Measurements from ENCODE around the gene MAP3K3.

The MAP3K3 gene

DNA sequence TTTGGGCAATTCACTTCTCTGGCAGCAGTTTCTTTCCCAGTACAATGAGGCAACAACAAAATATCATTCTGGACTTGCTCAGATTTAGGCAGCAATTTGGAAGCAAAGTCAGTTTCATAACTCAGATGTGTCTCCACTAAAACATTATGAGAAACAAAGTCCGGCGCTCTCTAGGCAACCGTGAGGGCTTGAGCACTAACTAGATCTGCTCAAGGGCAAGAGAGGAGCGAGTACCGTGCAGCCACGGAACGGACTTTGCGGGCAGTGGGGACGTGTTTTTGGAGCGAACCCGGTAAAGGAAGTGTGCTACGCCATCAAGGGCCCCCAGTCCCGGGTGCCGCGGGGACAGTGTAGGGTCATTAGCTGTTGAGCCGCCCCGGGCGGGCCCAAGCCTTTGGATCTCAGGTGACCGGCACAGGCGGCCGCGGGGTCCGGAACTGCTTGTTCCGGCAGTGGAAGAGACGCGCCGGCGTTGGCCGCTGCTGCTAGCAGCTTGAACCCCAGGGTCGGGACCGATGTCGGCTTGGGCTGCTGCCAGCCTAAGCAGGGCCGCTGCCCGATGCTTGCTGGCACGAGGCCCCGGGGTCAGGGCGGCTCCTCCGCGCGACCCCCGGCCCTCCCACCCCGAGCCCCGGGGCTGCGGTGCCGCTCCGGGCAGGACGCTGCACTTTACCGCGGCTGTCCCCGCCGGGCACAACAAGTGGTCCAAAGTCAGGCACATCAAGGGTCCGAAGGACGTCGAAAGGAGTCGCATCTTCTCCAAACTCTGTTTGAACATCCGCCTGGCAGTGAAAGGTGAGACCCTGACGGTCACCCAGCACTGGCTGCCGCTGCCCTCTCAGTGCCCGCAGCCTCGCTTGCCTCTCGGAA is 21.4 kb upstream of the MAP3K3 start, which contains the start of gene TACO1:
TSS of gene TACO1 (plus strand) at position 327 of the 870 bp plus-strand sequence. CDS start at position 516, 189 bp downstream.
- no peaks in the 10 kb centered on the region for H4K20me1 ChIP-seq (ENCODE audit: insufficient read depth)
- peak within 1 kb of the TSS; percentile 75 for H3K9ac ChIP-seq
- H3K27ac ChIP-seq, result peak within 1 kb of the TSS; percentile 26; the same call in 1 of the 2 replicates
- H2AFZ ChIP-seq (ENCODE audit: low read depth), result peak within 1 kb of the TSS; percentile 89
- peaks cover 25% of the 10 kb centered on the region for H3K4me1 ChIP-seq (ENCODE audit: low read depth, poor library complexity, severe bottlenecking)
- no peaks in the 10 kb centered on the region for H3K36me3 ChIP-seq (ENCODE audit: insufficient read depth)
- H3K79me2 ChIP-seq (ENCODE audit: insufficient read depth, low read depth), result peaks cover 12% of the 10 kb centered on the region; the same call in 1 of the 2 replicates
- peak within 1 kb of the TSS; percentile 49 for H3K4me3 ChIP-seq (IDR thresholded peaks at IDR 0.05; ENCODE audit: insufficient read depth, low read depth, low read length)
- no peak for TF ChIP-seq CTCF (conservative IDR thresholded peaks at IDR 0.05; ENCODE audit: low read depth, low read length)
- H3K4me2 ChIP-seq, result peak within 1 kb of the TSS; percentile 79
- H3K27me3 ChIP-seq (ENCODE audit: insufficient read depth, low read depth), result no peaks in the 10 kb centered on the region

- Histone ChIP-seq H3K4me3 (IDR thresholded peaks at IDR 0.05; ENCODE audit: insufficient read depth, low read depth, low read length) (peak overlapping the region; percentile 49), H3K4me2 (peak overlapping the region; percentile 79), H4K20me1 (ENCODE audit: insufficient read depth) (no peaks in the 10 kb centered on the region), H3K27ac (no peak overlapping the region), H3K27me3 (ENCODE audit: insufficient read depth, low read depth) (no peaks in the 10 kb centered on the region), H2AFZ (ENCODE audit: low read depth) (peak overlapping the region; percentile 89), H3K79me2 (ENCODE audit: insufficient read depth, low read depth) (peaks cover 12% of the 10 kb centered on the region; the same call in 1 of the 2 replicates), H3K9ac (peak overlapping the region; percentile 75; the same call in 1 of the 2 replicates), H3K4me1 (ENCODE audit: low read depth, poor library complexity, severe bottlenecking) (peaks cover 25% of the 10 kb centered on the region), H3K36me3 (ENCODE audit: insufficient read depth) (no peaks in the 10 kb centered on the region; the same call in 1 of the 2 replicates)
- TF ChIP-seq CTCF (conservative IDR thresholded peaks at IDR 0.05; ENCODE audit: low read depth, low read length), result no peak
Observed at GRCh38 chr17:63601439-63602371, 20.5 kb upstream of the MAP3K3 start.

- no peaks in the 10 kb centered on the region for H3K79me2 ChIP-seq (ENCODE audit: insufficient read depth, low read depth)
- no peaks in the 10 kb centered on the region for H4K20me1 ChIP-seq (ENCODE audit: insufficient read depth)
- H3K9ac ChIP-seq, result no peak overlapping the region
- H3K27ac ChIP-seq, result no peak overlapping the region
- H3K4me3 ChIP-seq (IDR thresholded peaks at IDR 0.05; ENCODE audit: insufficient read depth, low read depth, low read length), result no peak overlapping the region
- TF ChIP-seq CTCF (conservative IDR thresholded peaks at IDR 0.05; ENCODE audit: low read depth, low read length), result no peak
- no peak overlapping the region for H3K4me2 ChIP-seq
- no peaks in the 10 kb centered on the region for H3K4me1 ChIP-seq (ENCODE audit: low read depth, poor library complexity, severe bottlenecking)
- no peaks in the 10 kb centered on the region for H3K27me3 ChIP-seq (ENCODE audit: insufficient read depth, low read depth)
- H3K36me3 ChIP-seq (ENCODE audit: insufficient read depth), result no peaks in the 10 kb centered on the region; the same call in 1 of the 2 replicates
- no peak overlapping the region for H2AFZ ChIP-seq (ENCODE audit: low read depth)
Observed at GRCh38 chr17:63609816-63610573, 12.2 kb upstream of the MAP3K3 start.

- Histone ChIP-seq H3K4me1 (ENCODE audit: low read depth, poor library complexity, severe bottlenecking) (no peaks in the 10 kb centered on the region), H2AFZ (ENCODE audit: low read depth) (no peak overlapping the region)
Observed at GRCh38 chr17:63610854-63611253, 11.4 kb upstream of the MAP3K3 start.

More at GRCh38 chr17:63610854-63611253, 11.4 kb upstream of the MAP3K3 start:
- Histone ChIP-seq H3K27me3 (ENCODE audit: insufficient read depth, low read depth) (no peaks in the 10 kb centered on the region), H3K79me2 (ENCODE audit: insufficient read depth, low read depth) (no peaks in the 10 kb centered on the region), H3K27ac (no peak overlapping the region), H4K20me1 (ENCODE audit: insufficient read depth) (no peaks in the 10 kb centered on the region), H3K4me2 (no peak overlapping the region), H3K36me3 (ENCODE audit: insufficient read depth) (no peaks in the 10 kb centered on the region; the same call in 1 of the 2 replicates), H3K4me3 (IDR thresholded peaks at IDR 0.05; ENCODE audit: insufficient read depth, low read depth, low read length) (no peak overlapping the region), H3K9ac (no peak overlapping the region)
- no peak for TF ChIP-seq CTCF (conservative IDR thresholded peaks at IDR 0.05; ENCODE audit: low read depth, low read length)

Measured in KMS-11 (cell line).